Ascending aorta (tissue), 2 donors: ENCODE data around the gene GALNT13. TPM values are rescaled to one million over a fixed set of nuclear protein-coding genes. Genes with fewer than 3 reads are reported as not detected.

Source experiments
- DNase-seq, 2 donors: peaks; one replicate each; pipeline ENCODE4 v3.0.0-alpha.2; 2019; ENCODE audit warnings: low spot score in 2 of 2
- H3K27ac ChIP-seq, 2 donors: fragments of 200-600 bp; sonication (generic); one replicate each; pipeline ENCODE4 v1.5.1; 2016 to 2017; ENCODE audit warnings: mild to moderate bottlenecking in 1 of 2
- H3K27me3 ChIP-seq: fragments of 200-600 bp; sonication (generic); one replicate; pipeline ENCODE4 v1.5.1; 2017
- H3K36me3 ChIP-seq, 2 donors: fragments of 200-600 bp; sonication (generic); one replicate each; pipeline ENCODE4 v1.5.1; 2016
- H3K4me1 ChIP-seq, 2 donors: fragments of 200-600 bp; sonication (generic); one replicate each; pipeline ENCODE4 v1.5.1; 2016 to 2017; ENCODE audit warnings: mild to moderate bottlenecking in 1 of 2
- H3K4me3 ChIP-seq, 2 donors: fragments of 200-600 bp; sonication (generic); one replicate each; pipeline ENCODE4 v1.5.1; 2016 to 2017; ENCODE audit warnings: mild to moderate bottlenecking in 1 of 2
- H3K9me3 ChIP-seq, 2 donors: fragments of 200-600 bp; sonication (generic); one replicate each; pipeline ENCODE4 v1.5.1; 2016
- intact Hi-C: fragments of 100-400 bp; cut with DNase I; formaldehyde crosslinking; loops from one replicate; pipeline ENCODE4 v1.15.1; 2023
- total RNA-seq: library from RNA; depleted of rRNA; stranded (reverse); fragments of >200 nt; gene quantifications from one replicate; pipeline ENCODE4 v1.1.0, GENCODE V29; 2016
- TF ChIP-seq, protein P1 (sequence below), 3 experiments: fragments of 200-600 bp in 2 of 3; fragments of 450-650 bp in 1 of 3; sonication (generic) in 2 of 3; IDR thresholded peaks; one replicate each; pipeline ENCODE4 v1.5.1; 2016 to 2019; ENCODE audit warnings: antibody characterized with exemption in 3 of 3, mild to moderate bottlenecking in 1 of 3, moderate library complexity in 1 of 3

The GALNT13 gene
- total RNA-seq, 1 donor from 2014 or later = not detected

DNA sequence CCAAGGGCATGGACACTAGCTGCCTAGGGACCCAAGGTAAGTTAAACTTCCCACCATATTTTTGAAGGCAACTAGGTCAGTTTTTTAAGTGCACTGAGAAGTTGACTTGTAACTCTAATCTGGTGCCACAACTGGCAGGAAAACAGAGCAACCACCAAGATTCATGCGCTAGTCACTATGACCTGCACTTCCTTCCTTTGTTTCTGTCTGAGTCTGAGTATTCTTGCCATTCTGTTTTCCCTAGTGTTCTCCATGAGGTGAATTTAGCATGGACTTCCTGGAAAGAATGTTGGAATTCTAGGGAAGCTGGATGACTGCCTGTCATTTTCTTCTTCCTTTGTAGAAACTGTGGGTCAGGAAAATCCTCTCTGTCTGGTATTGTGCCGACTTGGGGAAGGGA is 249.0 kb downstream of the GALNT13 start:
- intact Hi-C loops = no loop called here
- TF ChIP-seq, protein P1, sequence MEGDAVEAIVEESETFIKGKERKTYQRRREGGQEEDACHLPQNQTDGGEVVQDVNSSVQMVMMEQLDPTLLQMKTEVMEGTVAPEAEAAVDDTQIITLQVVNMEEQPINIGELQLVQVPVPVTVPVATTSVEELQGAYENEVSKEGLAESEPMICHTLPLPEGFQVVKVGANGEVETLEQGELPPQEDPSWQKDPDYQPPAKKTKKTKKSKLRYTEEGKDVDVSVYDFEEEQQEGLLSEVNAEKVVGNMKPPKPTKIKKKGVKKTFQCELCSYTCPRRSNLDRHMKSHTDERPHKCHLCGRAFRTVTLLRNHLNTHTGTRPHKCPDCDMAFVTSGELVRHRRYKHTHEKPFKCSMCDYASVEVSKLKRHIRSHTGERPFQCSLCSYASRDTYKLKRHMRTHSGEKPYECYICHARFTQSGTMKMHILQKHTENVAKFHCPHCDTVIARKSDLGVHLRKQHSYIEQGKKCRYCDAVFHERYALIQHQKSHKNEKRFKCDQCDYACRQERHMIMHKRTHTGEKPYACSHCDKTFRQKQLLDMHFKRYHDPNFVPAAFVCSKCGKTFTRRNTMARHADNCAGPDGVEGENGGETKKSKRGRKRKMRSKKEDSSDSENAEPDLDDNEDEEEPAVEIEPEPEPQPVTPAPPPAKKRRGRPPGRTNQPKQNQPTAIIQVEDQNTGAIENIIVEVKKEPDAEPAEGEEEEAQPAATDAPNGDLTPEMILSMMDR (IDR thresholded peaks at IDR 0.05) = no peak
- H3K4me1 ChIP-seq = no peaks in the 10 kb centered on the region
- no peak overlapping the region for H3K27ac ChIP-seq
- H3K4me3 ChIP-seq = no peak overlapping the region
- H3K27me3 ChIP-seq = no peaks in the 10 kb centered on the region
- H3K36me3 ChIP-seq = no peaks in the 10 kb centered on the region
- H3K9me3 ChIP-seq = peaks cover 0 to 12% of the 10 kb centered on the region in 2 donors
- no peak for DNase-seq

DNA sequence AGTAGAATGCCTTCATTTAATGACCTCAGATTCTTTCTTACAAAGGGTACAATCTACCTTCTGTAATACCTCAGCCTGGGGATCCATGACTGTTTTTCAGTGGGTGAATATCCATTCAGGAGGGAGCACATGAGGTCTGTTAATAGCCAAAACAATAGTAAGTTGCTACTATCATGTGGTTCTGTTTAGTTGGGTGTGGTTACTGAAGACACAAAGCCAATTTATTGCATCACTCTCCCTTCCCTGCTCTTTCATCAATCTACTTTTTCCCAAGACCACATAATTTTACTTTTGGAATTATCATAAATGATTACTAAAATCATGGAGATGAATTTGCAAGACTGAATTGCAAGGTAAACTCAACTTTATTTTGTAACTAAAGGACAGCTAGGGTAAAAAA is 254.2 kb downstream of the GALNT13 start:
- Histone ChIP-seq H3K4me1 (no peaks in the 10 kb centered on the region), H3K9me3 (no peaks in the 10 kb centered on the region), H3K4me3 (no peak overlapping the region), H3K36me3 (no peaks in the 10 kb centered on the region), H3K27ac (no peak overlapping the region), H3K27me3 (no peaks in the 10 kb centered on the region)
- DNase-seq = no peak
- intact Hi-C loops = no loop called here
- TF ChIP-seq, protein P1 (IDR thresholded peaks at IDR 0.05) = no peak

DNA sequence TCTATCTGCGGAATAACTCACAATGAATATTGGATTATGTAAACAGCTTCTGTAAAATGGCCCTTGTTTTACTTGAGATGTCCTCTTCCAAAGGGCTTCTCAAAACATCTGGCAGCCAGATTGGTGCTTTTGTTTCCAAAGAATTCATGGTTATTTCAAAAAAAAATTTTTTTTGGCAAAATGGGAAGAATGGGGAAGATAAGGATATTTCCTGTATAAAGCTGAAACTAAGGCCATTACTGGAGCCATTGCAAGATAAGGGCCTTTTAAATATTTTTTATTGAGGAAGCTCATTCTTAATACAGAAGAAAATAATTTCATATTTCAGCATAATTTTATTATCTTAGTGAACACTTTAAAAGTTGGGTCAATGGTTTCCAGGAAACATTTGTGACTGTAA is 259.1 kb downstream of the GALNT13 start:
- TF ChIP-seq, protein P1 (IDR thresholded peaks at IDR 0.05) = no peak
- H3K4me3 ChIP-seq = no peak overlapping the region
- intact Hi-C loops = no loop called here
- no peak overlapping the region for H3K27ac ChIP-seq
- H3K4me1 ChIP-seq = no peaks in the 10 kb centered on the region
- DNase-seq = no peak
- no peaks in the 10 kb centered on the region for H3K9me3 ChIP-seq
- no peaks in the 10 kb centered on the region for H3K36me3 ChIP-seq
- no peaks in the 10 kb centered on the region for H3K27me3 ChIP-seq

DNA sequence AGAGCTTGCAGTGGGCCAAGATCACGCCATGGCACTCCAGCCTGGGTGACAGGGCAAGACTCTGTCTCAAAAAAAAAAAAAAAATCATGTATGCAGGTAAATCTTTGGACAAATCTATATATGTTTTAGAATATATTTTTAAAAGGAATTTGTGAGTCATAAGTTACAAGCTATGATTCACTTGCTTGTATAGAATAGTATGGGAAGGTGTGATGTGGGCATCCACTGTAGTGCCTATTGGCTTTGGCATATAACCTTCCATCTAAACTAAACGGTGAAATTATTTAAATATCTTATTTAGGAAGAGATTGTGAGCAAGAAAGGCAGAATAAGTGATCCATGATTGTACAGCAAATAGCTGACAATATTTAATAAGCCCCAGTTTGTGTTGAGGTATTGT is 261.1 kb downstream of the GALNT13 start:
- H3K36me3 ChIP-seq = no peaks in the 10 kb centered on the region
- H3K27ac ChIP-seq = no peak overlapping the region
- no peaks in the 10 kb centered on the region for H3K9me3 ChIP-seq
- no peak overlapping the region for H3K4me3 ChIP-seq
- no peak for DNase-seq
- intact Hi-C loops = no loop called here
- no peaks in the 10 kb centered on the region for H3K27me3 ChIP-seq
- TF ChIP-seq, protein P1 (IDR thresholded peaks at IDR 0.05) = no peak
- H3K4me1 ChIP-seq = no peaks in the 10 kb centered on the region

DNA sequence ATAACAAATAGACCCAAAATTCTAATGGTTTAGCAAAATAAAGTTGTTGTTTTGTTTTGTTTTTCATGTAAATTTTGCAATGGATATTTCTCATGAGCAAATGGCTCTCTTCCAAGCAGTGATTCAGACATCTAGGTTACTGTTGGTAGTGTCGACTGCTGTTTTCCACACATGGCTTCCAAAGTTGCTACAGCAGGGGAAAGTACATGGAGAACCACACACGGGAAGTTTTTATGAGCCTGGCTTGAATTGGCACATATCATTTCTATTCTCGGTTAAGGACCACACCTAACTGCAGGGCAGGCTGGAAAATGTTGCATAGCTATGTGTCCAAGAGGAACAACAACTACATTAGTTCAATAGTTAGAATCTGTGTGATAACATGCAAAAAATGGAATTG is 262.1 kb downstream of the GALNT13 start:
- H3K36me3 ChIP-seq = no peaks in the 10 kb centered on the region
- no peak overlapping the region for H3K4me3 ChIP-seq
- no peaks in the 10 kb centered on the region for H3K9me3 ChIP-seq
- H3K27me3 ChIP-seq = no peaks in the 10 kb centered on the region
- DNase-seq = no peak
- TF ChIP-seq, protein P1 (IDR thresholded peaks at IDR 0.05) = no peak
- no peaks in the 10 kb centered on the region for H3K4me1 ChIP-seq
- H3K27ac ChIP-seq = no peak overlapping the region
- intact Hi-C loops = no loop called here
